ENCODE results near the gene CRELD2. TPM values are rescaled to one million over a fixed set of nuclear protein-coding genes. Genes with fewer than 3 reads are reported as not detected.

The CRELD2 gene
- total RNA-seq, 4 donors from 2014 or later = 8.9 to 15.0 (median 13.0) TPM

DNA sequence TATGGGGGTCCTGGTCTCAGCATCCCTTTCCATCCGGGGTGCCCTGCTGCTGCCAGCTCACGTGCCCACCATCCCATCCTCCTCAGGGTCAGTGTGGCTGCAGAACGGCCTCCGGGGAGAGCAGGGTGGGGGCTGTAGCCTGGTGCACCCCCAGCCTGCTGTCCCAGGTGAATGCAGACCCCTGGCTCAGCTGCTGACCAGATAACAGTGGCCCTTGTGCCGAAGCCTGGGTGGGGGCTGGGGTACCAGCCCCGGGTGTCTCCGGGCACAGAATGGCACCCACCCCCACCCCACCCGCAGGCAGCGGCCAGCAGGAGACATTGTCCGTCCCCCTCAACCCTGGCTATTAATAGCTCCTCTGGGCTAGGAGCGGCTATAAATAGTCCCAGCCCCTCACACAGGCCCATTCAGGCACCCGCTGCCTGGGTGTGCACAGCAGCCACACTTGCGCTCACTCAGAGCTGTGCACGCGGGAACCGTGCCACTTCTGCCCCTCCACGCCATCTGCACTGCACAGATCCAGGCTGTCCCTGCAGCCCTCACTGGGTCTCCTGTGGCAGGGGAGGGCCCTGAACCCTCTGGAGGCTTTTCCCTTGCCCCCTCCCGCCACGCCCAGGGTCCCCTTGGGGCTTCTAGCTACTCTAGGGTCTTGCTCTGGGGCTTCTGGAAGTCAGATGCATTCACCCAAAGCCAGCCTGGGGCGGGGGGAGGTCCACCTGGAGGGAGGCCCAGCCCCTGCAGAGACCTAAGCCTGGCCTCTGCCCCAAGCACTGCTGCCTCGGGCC lies 18.7 kb downstream of the CRELD2 start:
- Histone ChIP-seq H3K27me3 (no peaks in the 10 kb centered on the region), H3K27ac (peak overlapping the region; percentile 96 to 99 (median 96)), H3K4me3 (peak overlapping the region; percentile 0 to 62 (median 42)), H3K9me3 (no peaks in the 10 kb centered on the region), H3K4me1 (peaks cover 45 to 50% of the 10 kb centered on the region in 2 donors), H3K36me3 (no peaks in the 10 kb centered on the region)
- intact Hi-C loops (cut with DNase I; ENCODE audit: low total_unique reads) = loop anchor here (1.0 to 10.0 kb wide), 3 partner anchors 23 to 268 kb away; partner anchors contain the start of genes PIM3 and SELENOO
- DNase-seq = peak in 1 of 2 donors; percentile 68
- TF ChIP-seq, protein P1, sequence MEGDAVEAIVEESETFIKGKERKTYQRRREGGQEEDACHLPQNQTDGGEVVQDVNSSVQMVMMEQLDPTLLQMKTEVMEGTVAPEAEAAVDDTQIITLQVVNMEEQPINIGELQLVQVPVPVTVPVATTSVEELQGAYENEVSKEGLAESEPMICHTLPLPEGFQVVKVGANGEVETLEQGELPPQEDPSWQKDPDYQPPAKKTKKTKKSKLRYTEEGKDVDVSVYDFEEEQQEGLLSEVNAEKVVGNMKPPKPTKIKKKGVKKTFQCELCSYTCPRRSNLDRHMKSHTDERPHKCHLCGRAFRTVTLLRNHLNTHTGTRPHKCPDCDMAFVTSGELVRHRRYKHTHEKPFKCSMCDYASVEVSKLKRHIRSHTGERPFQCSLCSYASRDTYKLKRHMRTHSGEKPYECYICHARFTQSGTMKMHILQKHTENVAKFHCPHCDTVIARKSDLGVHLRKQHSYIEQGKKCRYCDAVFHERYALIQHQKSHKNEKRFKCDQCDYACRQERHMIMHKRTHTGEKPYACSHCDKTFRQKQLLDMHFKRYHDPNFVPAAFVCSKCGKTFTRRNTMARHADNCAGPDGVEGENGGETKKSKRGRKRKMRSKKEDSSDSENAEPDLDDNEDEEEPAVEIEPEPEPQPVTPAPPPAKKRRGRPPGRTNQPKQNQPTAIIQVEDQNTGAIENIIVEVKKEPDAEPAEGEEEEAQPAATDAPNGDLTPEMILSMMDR (IDR thresholded peaks at IDR 0.05 in 4 of 5, conservative IDR thresholded peaks at IDR 0.05 in 1 of 5) = no peak
- peak; percentile 58 to 64 for TF ChIP-seq POLR2A (IDR thresholded peaks at IDR 0.05)
- peak in 1 of 2 donors; percentile 10 for ATAC-seq
- in situ Hi-C loops (cut with MboI; ENCODE audit: low sequenced_read_pairs in 4 of 4) = loop anchor here in 2 of 4 donors (10.0 kb wide), 2 partner anchors 48 to 268 kb away; partner anchors contain the start of gene SELENOO (in 1 of the 2)

DNA sequence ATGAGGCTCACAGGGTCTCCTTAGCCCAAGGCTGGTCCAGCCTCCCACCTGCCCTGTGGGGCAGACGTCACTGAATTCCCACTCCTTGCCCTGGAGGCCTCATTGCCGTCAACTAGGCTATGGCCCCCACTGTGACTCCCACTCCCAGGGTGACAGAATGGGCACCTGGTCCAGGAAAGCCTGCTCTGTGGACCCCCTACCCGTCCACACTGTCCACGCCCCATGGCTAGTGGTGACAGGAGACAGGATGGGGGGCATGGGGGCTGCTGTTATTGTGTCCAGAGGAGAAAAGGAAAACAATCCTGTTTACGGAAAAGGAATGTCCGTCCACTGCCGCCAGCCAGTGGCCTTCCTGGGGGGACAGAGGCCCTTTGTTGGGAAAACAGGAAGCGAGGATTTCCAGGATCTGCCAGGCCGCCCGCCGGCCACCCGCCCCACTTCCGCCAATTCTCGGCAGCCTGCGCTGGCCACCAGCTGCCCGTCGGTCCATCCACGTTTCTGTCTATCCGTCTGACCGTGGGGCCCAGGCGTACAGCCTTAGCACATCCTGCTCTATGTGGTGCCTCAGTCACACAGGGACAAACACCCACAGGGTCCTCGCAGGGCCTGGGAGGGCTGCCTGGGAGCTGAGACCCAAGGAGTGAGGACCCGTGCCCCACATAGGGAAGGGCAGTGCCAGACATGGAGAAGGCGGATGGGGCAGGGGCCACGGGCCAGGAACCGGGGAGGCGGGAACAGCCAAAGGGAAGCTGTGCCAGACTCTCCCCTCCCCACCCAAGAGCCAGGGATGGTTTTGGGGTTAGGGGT lies 19.5 kb downstream of the CRELD2 start:
- no peak for TF ChIP-seq POLR2A (IDR thresholded peaks at IDR 0.05)
- TF ChIP-seq, protein P1 (IDR thresholded peaks at IDR 0.05 in 4 of 5, conservative IDR thresholded peaks at IDR 0.05 in 1 of 5) = no peak
- no peak for ATAC-seq
- no peaks in the 10 kb centered on the region for H3K27me3 ChIP-seq
- no peak for DNase-seq
- intact Hi-C loops (cut with DNase I; ENCODE audit: low total_unique reads) (loop anchor here (2.0 to 10.0 kb wide), 2 partner anchors 33 to 267 kb away; partner anchors contain the start of gene SELENOO), in situ Hi-C loops (cut with MboI; ENCODE audit: low sequenced_read_pairs in 4 of 4) (loop anchor here in 2 of 4 donors (10.0 kb wide), 2 partner anchors 47 to 267 kb away; partner anchors contain the start of gene SELENOO (in 1 of the 2))
- peak overlapping the region; percentile 96 to 99 (median 96) for H3K27ac ChIP-seq
- no peaks in the 10 kb centered on the region for H3K9me3 ChIP-seq
- H3K36me3 ChIP-seq = no peaks in the 10 kb centered on the region
- peaks cover 37 to 43% of the 10 kb centered on the region in 2 donors for H3K4me1 ChIP-seq
- peak overlapping the region; percentile 0 to 62 (median 42) for H3K4me3 ChIP-seq

DNA sequence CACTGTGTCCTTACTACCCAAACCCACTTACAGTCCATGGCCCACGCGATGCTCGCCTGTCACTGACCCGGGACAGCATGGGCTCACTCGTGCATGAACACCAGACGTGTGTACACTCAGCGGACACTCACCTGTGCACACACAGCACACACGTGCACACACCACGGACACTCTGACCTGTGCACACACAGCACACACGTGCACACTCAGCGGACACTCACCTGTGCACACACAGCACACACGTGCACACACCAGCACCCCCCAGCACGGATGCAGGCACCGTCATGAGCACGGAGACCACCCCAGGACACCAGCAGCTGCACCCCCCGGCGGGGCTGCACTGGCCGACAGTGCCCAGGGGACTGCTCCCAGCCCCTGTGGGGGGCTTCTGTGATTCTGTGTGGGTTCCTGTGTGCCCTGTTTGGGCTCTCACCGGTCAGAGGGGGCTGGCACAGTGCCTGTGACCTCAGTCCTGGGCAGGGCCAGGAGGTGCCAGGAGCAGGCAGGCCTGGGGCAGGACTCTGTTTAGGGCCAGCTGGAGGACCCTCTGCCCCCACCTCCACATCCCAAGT lies 20.2 kb downstream of the CRELD2 start:
- in situ Hi-C loops (cut with MboI; ENCODE audit: low sequenced_read_pairs in 4 of 4) (loop anchor here in 2 of 4 donors (10.0 kb wide), 2 partner anchors 46 to 266 kb away; partner anchors contain the start of gene SELENOO (in 1 of the 2)), intact Hi-C loops (cut with DNase I; ENCODE audit: low total_unique reads) (loop anchor here (10.0 kb wide), 1 partner anchor 266 kb away; the partner anchor contains the start of gene SELENOO)
- no peak for TF ChIP-seq POLR2A (IDR thresholded peaks at IDR 0.05)
- TF ChIP-seq, protein P1 (IDR thresholded peaks at IDR 0.05 in 4 of 5, conservative IDR thresholded peaks at IDR 0.05 in 1 of 5) = no peak
- no peak overlapping the region for H3K4me3 ChIP-seq
- H3K9me3 ChIP-seq = no peaks in the 10 kb centered on the region
- H3K4me1 ChIP-seq = peaks cover 30 to 36% of the 10 kb centered on the region in 2 donors
- DNase-seq (no peak), ATAC-seq (no peak)
- H3K27ac ChIP-seq = peak overlapping the region; percentile 96 to 99 (median 96)
- no peaks in the 10 kb centered on the region for H3K27me3 ChIP-seq
- H3K36me3 ChIP-seq = no peaks in the 10 kb centered on the region

DNA sequence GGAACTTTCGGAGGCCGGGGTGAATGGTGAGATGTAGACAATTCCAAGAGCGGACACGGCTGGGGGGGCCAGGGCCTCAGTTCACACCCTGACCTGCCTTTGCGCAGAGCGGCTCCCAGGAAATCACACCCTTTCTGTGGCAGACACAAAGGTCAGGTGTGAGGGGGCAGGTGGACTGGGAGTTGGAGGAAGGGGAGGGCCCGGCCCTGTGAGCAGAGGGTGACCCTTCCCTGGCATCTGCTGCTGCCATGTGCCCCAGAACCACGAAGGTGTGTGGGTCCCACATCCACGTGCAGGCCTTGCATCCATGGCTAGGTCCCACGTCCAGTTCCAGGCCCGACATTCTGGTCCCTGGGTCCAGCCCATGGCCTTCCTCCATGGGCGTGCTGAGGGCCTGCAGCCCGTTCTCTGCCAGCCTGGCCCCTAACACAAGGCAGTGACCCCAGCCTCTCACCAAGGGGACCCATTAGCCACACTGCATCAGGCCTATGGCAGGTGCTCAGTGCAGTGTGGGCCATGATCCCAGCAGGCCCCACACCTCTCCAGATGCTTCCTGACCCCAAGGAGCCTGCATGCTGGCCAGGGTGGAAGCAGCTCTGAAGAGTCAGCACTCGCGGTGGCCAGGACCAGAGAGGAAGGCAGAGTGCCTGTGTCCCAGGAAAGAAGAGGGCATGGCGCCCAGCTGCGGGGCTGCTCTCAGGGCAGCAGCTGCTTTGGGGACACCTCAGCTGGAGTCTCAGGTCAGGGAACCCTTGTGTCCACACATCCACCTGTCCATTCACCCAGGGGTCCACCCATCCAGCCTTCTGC lies 23.3 kb downstream of the CRELD2 start:
- peaks cover 14 to 23% of the 10 kb centered on the region in 2 donors for H3K4me1 ChIP-seq
- in situ Hi-C loops (cut with MboI; ENCODE audit: low sequenced_read_pairs in 4 of 4) = no loop called here
- DNase-seq = no peak

More for the DNA sequence above, 23.3 kb downstream of the CRELD2 start:
- Histone ChIP-seq H3K36me3 (no peaks in the 10 kb centered on the region), H3K27ac (no peak overlapping the region), H3K4me3 (no peak overlapping the region), H3K27me3 (no peaks in the 10 kb centered on the region), H3K9me3 (no peaks in the 10 kb centered on the region)
- ATAC-seq = no peak
- TF ChIP-seq, protein P1 (IDR thresholded peaks at IDR 0.05 in 4 of 5, conservative IDR thresholded peaks at IDR 0.05 in 1 of 5) = no peak
- TF ChIP-seq POLR2A (IDR thresholded peaks at IDR 0.05) = no peak
- intact Hi-C loops (cut with DNase I; ENCODE audit: low total_unique reads) = no loop called here

All from gastrocnemius medialis (tissue), 4 donors.